Smooth muscle cell of the brain vasculature (primary cell): ENCODE data around the gene TDRD10.
"Not testable (repeated sequence)": the region's sequence is repeated elsewhere in the genome, so short reads cannot be mapped to it uniquely, and the experiment has no call there.

Experiments
- DNase-seq: peaks from one replicate; pipeline ENCODE4 v3.0.0-alpha.2; 2012; ENCODE audit warnings: low read depth, low spot score

Gene TDRD10

GRCh38 chr1:154479764-154480421 is 22.1 kb upstream of the TDRD10 start:
- peak; percentile 75 for DNase-seq

GRCh38 chr1:154481053-154481452 is 21.0 kb upstream of the TDRD10 start:
- no peak for DNase-seq

GRCh38 chr1:154483941-154484803 is 17.8 kb upstream of the TDRD10 start:
- DNase-seq = no peak

- DNase-seq = no peak
These were observed 16.9 kb upstream of the TDRD10 start for GRCh38 chr1:154485106-154485505.

GRCh38 chr1:154485910-154486496 is 16.0 kb upstream of the TDRD10 start:
- no peak for DNase-seq

- DNase-seq = not testable (repeated sequence)
These were observed 15.3 kb upstream of the TDRD10 start for GRCh38 chr1:154486756-154487155.

- no peak for DNase-seq
These were observed 13.1 kb upstream of the TDRD10 start for GRCh38 chr1:154488922-154489321.

GRCh38 chr1:154489695-154490274 is 12.2 kb upstream of the TDRD10 start:
- DNase-seq = no peak

GRCh38 chr1:154490317-154490716 is 11.7 kb upstream of the TDRD10 start:
- no peak for DNase-seq

GRCh38 chr1:154492115-154492514 is 9.9 kb upstream of the TDRD10 start:
- DNase-seq = no peak

- DNase-seq = no peak
These were observed 8.7 kb upstream of the TDRD10 start for GRCh38 chr1:154493276-154493675.

- DNase-seq = no peak
These were observed 6.3 kb upstream of the TDRD10 start for GRCh38 chr1:154495496-154496273.

- DNase-seq = no peak
These were observed 5.6 kb upstream of the TDRD10 start for GRCh38 chr1:154496383-154496782.

GRCh38 chr1:154497026-154497806 is 4.8 kb upstream of the TDRD10 start:
- no peak for DNase-seq

- no peak for DNase-seq
These were observed 2.6 kb upstream of the TDRD10 start for GRCh38 chr1:154499446-154499845.

- DNase-seq = no peak
These were observed 1.5 kb upstream of the TDRD10 start for GRCh38 chr1:154500533-154500932.

- no peak for DNase-seq
These were observed 475 bp upstream of the TDRD10 start for GRCh38 chr1:154501423-154502065.

GRCh38 chr1:154502744-154503115 is 711 bp downstream of the TDRD10 start:
- DNase-seq = no peak

- DNase-seq = no peak
These were observed 1.9 kb downstream of the TDRD10 start for GRCh38 chr1:154503898-154504297.

- no peak for DNase-seq
These were observed 10.7 kb downstream of the TDRD10 start for GRCh38 chr1:154512760-154513159.
